Endothelial cell of umbilical vein (primary cell): Measurements from ENCODE around the gene PCDHB16. TPM values are rescaled to one million over a fixed set of nuclear protein-coding genes. Genes with fewer than 3 reads are reported as not detected.
"Not testable (repeated sequence)": the region's sequence is repeated elsewhere in the genome, so short reads cannot be mapped to it uniquely, and the experiment has no call there.

ENCODE experiments used
- BruUV-seq: library from RNA; stranded (reverse); fragments of 400-500 nt; replicated peaks from 2 replicates; lab custom pipeline; 2021; lab: Mats Ljungman, UMichigan
- CTCF ChIA-PET: fragments of 300-600, 350-600 bp; sonication (Branson Sonifier 250); formaldehyde crosslinking; loops from one replicate; lab custom pipeline; 2021; ENCODE audit warnings: antibody characterized with exemption, inconsistent platforms; lab: Charles Lee
- POLR2A ChIA-PET: fragments of 300-600, 350-600 bp; sonication (Branson Sonifier 250); formaldehyde crosslinking; loops from one replicate; lab custom pipeline; 2021; ENCODE audit warnings: antibody characterized with exemption, inconsistent platforms; lab: Charles Lee
- DNase-seq: peaks from one replicate; pipeline ENCODE4 v3.0.0-alpha.2; 2011; ENCODE audit warnings: low read depth, low spot score
- FAIRE-seq: peaks from 2 replicates; lab custom pipeline; 2011; peaks lifted over from hg19 to GRCh38; lab: Jason Lieb, UNC
- H2AFZ ChIP-seq: 2 replicates; pipeline ENCODE4 v1.6.0; 2012; ENCODE audit warnings: low read depth, low read length, control low read depth, inconsistent platforms
- H3K27ac ChIP-seq: 2 replicates; pipeline ENCODE4 v1.5.1; 2011; ENCODE audit warnings: low read depth, mild to moderate bottlenecking, control low read depth, low read length, moderate library complexity; ENCODE audit not compliant: insufficient read depth
- H3K27me3 ChIP-seq, 2 experiments: 2 replicates each; pipeline versions ENCODE4 v1.6.0 to v1.6.1; 2011; ENCODE audit warnings: low read length in 2 of 2, mixed read lengths in 1 of 2; ENCODE audit not compliant: control insufficient read depth in 2 of 2, insufficient read depth in 2 of 2
- H3K36me3 ChIP-seq, 2 experiments: 2 replicates in 1 of 2; 3 replicates in 1 of 2; pipeline ENCODE4 v1.5.1; 2011; ENCODE audit warnings: low read length in 2 of 2, mild to moderate bottlenecking in 1 of 2, moderate library complexity in 1 of 2; ENCODE audit not compliant: control insufficient read depth in 2 of 2, insufficient read depth in 2 of 2; ENCODE audit errors: extremely low read depth in 1 of 2
- H3K4me1 ChIP-seq: 3 replicates; pipeline ENCODE4 v1.5.1; 2011; ENCODE audit warnings: mild to moderate bottlenecking, low read length; ENCODE audit not compliant: control insufficient read depth, insufficient read depth; ENCODE audit errors: extremely low read depth
- H3K4me2 ChIP-seq: 2 replicates; pipeline ENCODE4 v1.6.1; 2011; ENCODE audit warnings: low read length, control low read depth, mixed read lengths; ENCODE audit not compliant: insufficient read depth
- H3K4me3 ChIP-seq, 3 experiments: fragments of 200-600 bp in 1 of 3; sonication (generic), shearing (Covaris generic) in 1 of 3; replicated peaks in 1 of 3; 2 replicates each; pipeline ENCODE4 v1.5.1; 2011 to 2016; ENCODE audit warnings: control low read depth in 3 of 3, low read length in 3 of 3, mild to moderate bottlenecking in 2 of 3, inconsistent platforms in 1 of 3, low read depth in 1 of 3, moderate library complexity in 1 of 3; ENCODE audit not compliant: insufficient read depth in 1 of 3
- H3K79me2 ChIP-seq: 2 replicates; pipeline ENCODE4 v1.6.0; 2012; ENCODE audit warnings: low read length, inconsistent platforms; ENCODE audit not compliant: control insufficient read depth, insufficient read depth
- H3K9ac ChIP-seq: replicated peaks from 2 replicates; pipeline ENCODE3; 2011; ENCODE audit warnings: low read length, control low read depth; ENCODE audit not compliant: insufficient read depth; ENCODE audit errors: extremely low read depth
- H3K9me1 ChIP-seq: replicated peaks from 3 replicates; pipeline ENCODE4 v1.6.0; 2011; ENCODE audit warnings: mild to moderate bottlenecking, low read length; ENCODE audit not compliant: control insufficient read depth, insufficient read depth; ENCODE audit errors: extremely low read depth
- H3K9me3 ChIP-seq: replicated peaks from 2 replicates; pipeline ENCODE4 v1.5.1; 2012; ENCODE audit warnings: low read length, inconsistent platforms; ENCODE audit not compliant: control insufficient read depth, insufficient read depth
- H4K20me1 ChIP-seq: replicated peaks from 2 replicates; pipeline ENCODE3; 2011; ENCODE audit warnings: mild to moderate bottlenecking, low read length; ENCODE audit not compliant: control insufficient read depth, insufficient read depth; ENCODE audit errors: extremely low read depth
- CTCF ChIP-seq, 2 donors: IDR thresholded peaks; 1 replicate in 1 of 2; 2 replicates in 1 of 2; pipeline ENCODE4 v1.5.1; 2011; ENCODE audit warnings: low read length in 2 of 2, mild to moderate bottlenecking in 2 of 2, moderate library complexity in 2 of 2, control low read depth in 1 of 2, inconsistent platforms in 1 of 2, low read depth in 1 of 2; ENCODE audit not compliant: insufficient read depth in 1 of 2; ENCODE audit errors: extremely low read depth in 1 of 2
- MAX ChIP-seq: IDR thresholded peaks from 2 replicates; pipeline ENCODE4 v1.6.1; 2011; ENCODE audit not compliant: insufficient read depth, insufficient read length
- POLR2AphosphoS5 ChIP-seq: IDR thresholded peaks from 2 replicates; pipeline ENCODE4 v1.6.1; 2012; ENCODE audit warnings: low read depth, mild to moderate bottlenecking, control low read depth, low read length, moderate library complexity; ENCODE audit not compliant: insufficient read depth
- dilution Hi-C: fragments of 300-500 bp; cut with MboI; formaldehyde crosslinking; loops from one replicate; pipeline ENCODE4 v1.15.0; 2019; ENCODE audit warnings: low sequenced_read_pairs; ENCODE audit not compliant: extremely low pct_ligation_motif_present
- intact Hi-C: fragments of 100-400 bp; cut with micrococcal nuclease; formaldehyde crosslinking; loops from one replicate; pipeline ENCODE4 v1.10.0; 2022
- polyA plus RNA-seq, 4 experiments: library from polyadenylated mRNA; depleted of rRNA in 3 of 4; stranded (reverse) in 3 of 4; unstranded in 1 of 4; fragments of >200 nt; gene quantifications; 2 replicates each; pipeline versions ENCODE4 v1.2.1 to v1.2.3, GENCODE V29; 2011 to 2012; ENCODE audit warnings: missing spikeins in 1 of 4
- total RNA-seq: library from RNA; stranded (reverse); gene quantifications from 2 replicates; pipeline ENCODE4 v1.2.3, GENCODE V29; 2021

PCDHB16 gene
- total and polyA plus RNA-seq, 2 donors (not counting 3 experiments of a cell fraction or from before 2014, with no cell fraction given): 0.18 to 0.22 TPM

GRCh38 chr5:141192110-141192725, 10.0 kb downstream of the PCDHB16 start, which contains the start of gene PCDHB10:
PCDHB10 (plus strand) TSS chr5:141192353; CDS start chr5:141192553, 200 bp downstream.
- TF ChIP-seq POLR2AphosphoS5 (no peak), MAX (no peak), CTCF (IDR thresholded peaks at IDR 0.05; ENCODE audit: extremely low read depth in 1 of 2, insufficient read depth in 1 of 2, low read depth in 1 of 2, low read length in 2 of 2) (peak; percentile 31 to 32)
- ChIA-PET CTCF (interaction anchor here (0.7 to 1.4 kb wide), 6 partner anchors 10 to 375 kb away, joined by 3 to 11 read pairs (median 4); partner anchors contain the start of genes PCDHB16 and PCDHGA12), POLR2A (no interaction called here)
- H3K4me3 ChIP-seq: no peak within 1 kb of the TSS
- H4K20me1 ChIP-seq: no peaks in the 10 kb centered on the region
- no peaks in the 10 kb centered on the region for H3K9me1 ChIP-seq
- H3K27me3 ChIP-seq: no peaks in the 10 kb centered on the region
- no peaks in the 10 kb centered on the region for H3K79me2 ChIP-seq
- H3K36me3 ChIP-seq: no peaks in the 10 kb centered on the region
- DNase-seq: peak; percentile 43
- no peaks in the 10 kb centered on the region for H3K4me1 ChIP-seq
- no peak within 1 kb of the TSS for H3K9ac ChIP-seq
- FAIRE-seq: peak; percentile 31
- no peak within 1 kb of the TSS for H3K27ac ChIP-seq
- dilution Hi-C loops (no loop called here), intact Hi-C loops (no loop called here)
- H3K4me2 ChIP-seq: no peak within 1 kb of the TSS
- H3K9me3 ChIP-seq: no peaks in the 10 kb centered on the region
- H2AFZ ChIP-seq: no peak within 1 kb of the TSS
- no TSS peak for BruUV-seq

GRCh38 chr5:141194332-141194731, 12.1 kb downstream of the PCDHB16 start:
- H3K4me3 ChIP-seq, DNase-seq, H3K4me2 ChIP-seq, H3K9me1 ChIP-seq, BruUV-seq, H4K20me1 ChIP-seq, H3K9ac ChIP-seq, CTCF ChIA-PET, H3K27me3 ChIP-seq, H3K4me1 ChIP-seq, H3K9me3 ChIP-seq, FAIRE-seq, dilution Hi-C loops, H3K27ac ChIP-seq, intact Hi-C loops, H3K36me3 ChIP-seq, H2AFZ ChIP-seq, POLR2A ChIA-PET, H3K79me2 ChIP-seq: not testable (repeated sequence)
